Central memory CD8-positive, alpha-beta T cell (primary cell): ENCODE results near the gene GREM2.

ENCODE experiments used
- ATAC-seq: fragments of 150-1000 bp; cut with Tn5 transposase; replicated peaks from 2 replicates; pipeline ENCODE4 v1.10.0; 2022; ENCODE audit warnings: mild to moderate bottlenecking, moderate FRiP score, moderate number of reproducible peaks; ENCODE audit not compliant: poor library complexity, severe bottlenecking; ENCODE audit errors: extremely low read depth
- DNase-seq, 2 donors: peaks; one replicate each; pipeline ENCODE4 v3.0.0; 2021; ENCODE audit warnings: low spot score in 2 of 2
- H3K27ac Mint-ChIP-seq: one replicate; pipeline ENCODE4 v1.8.0; 2022; ENCODE audit warnings: low read depth, mild to moderate bottlenecking, moderate library complexity, mixed read lengths
- H3K27me3 Mint-ChIP-seq: one replicate; pipeline ENCODE4 v1.8.0; 2022; ENCODE audit warnings: mixed read lengths
- H3K36me3 Mint-ChIP-seq: one replicate; pipeline ENCODE4 v1.8.0; 2022; ENCODE audit warnings: mild to moderate bottlenecking, moderate library complexity, mixed read lengths; ENCODE audit not compliant: insufficient read depth
- H3K4me1 Mint-ChIP-seq: one replicate; pipeline ENCODE4 v1.8.0; 2022; ENCODE audit warnings: mixed read lengths
- H3K4me3 Mint-ChIP-seq: one replicate; pipeline ENCODE4 v1.8.0; 2022; ENCODE audit warnings: mild to moderate bottlenecking, moderate library complexity, mixed read lengths
- H3K9me3 Mint-ChIP-seq: one replicate; pipeline ENCODE4 v1.8.0; 2022; ENCODE audit warnings: mixed read lengths

The GREM2 gene

GRCh38 chr1:240441669-240442068, 170.3 kb downstream of the GREM2 start:
- ATAC-seq (no peak), DNase-seq (no peak)
- no peaks in the 10 kb centered on the region for H3K4me1 Mint-ChIP-seq
- H3K36me3 Mint-ChIP-seq, result no peaks in the 10 kb centered on the region
- no peaks in the 10 kb centered on the region for H3K27me3 Mint-ChIP-seq
- no peaks in the 10 kb centered on the region for H3K9me3 Mint-ChIP-seq
- H3K27ac Mint-ChIP-seq, result no peak overlapping the region
- no peak overlapping the region for H3K4me3 Mint-ChIP-seq
